Measurements from ENCODE around the gene LMAN2L.

DNA sequence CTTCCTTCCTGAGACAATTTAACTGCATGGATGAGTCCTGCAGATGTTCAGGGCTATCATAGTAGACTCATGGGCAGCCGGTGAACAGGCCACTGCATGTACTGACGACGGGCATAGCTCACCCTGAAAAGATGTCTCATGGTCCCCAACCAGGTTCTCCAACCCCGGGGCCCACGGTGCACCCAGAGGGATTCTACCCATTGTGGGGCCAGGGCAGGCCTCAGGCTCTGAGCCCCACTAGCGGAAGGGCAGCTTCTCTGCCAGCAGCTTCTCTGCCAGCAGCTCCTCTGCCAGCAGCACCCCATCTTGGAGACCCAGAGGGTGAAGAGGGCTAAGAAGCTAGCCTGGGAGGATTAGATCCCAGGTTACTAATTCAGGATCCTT lies 17.6 kb upstream of the LMAN2L start:
- TF ChIP-seq, protein P1, sequence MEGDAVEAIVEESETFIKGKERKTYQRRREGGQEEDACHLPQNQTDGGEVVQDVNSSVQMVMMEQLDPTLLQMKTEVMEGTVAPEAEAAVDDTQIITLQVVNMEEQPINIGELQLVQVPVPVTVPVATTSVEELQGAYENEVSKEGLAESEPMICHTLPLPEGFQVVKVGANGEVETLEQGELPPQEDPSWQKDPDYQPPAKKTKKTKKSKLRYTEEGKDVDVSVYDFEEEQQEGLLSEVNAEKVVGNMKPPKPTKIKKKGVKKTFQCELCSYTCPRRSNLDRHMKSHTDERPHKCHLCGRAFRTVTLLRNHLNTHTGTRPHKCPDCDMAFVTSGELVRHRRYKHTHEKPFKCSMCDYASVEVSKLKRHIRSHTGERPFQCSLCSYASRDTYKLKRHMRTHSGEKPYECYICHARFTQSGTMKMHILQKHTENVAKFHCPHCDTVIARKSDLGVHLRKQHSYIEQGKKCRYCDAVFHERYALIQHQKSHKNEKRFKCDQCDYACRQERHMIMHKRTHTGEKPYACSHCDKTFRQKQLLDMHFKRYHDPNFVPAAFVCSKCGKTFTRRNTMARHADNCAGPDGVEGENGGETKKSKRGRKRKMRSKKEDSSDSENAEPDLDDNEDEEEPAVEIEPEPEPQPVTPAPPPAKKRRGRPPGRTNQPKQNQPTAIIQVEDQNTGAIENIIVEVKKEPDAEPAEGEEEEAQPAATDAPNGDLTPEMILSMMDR (conservative IDR thresholded peaks at IDR 0.05) = no peak
- TF ChIP-seq EZH2 (IDR thresholded peaks at IDR 0.05; ENCODE audit: low read depth) = no peak
